ENCODE results near the gene TTLL8. TPM values are rescaled to one million over a fixed set of nuclear protein-coding genes. Genes with fewer than 3 reads are reported as not detected.

Gene TTLL8
- polyA plus RNA-seq, 1 of the 3 experiments (the other 2 are of a cell fraction), result not detected

- ChIA-PET POLR2A (no interaction called here), CTCF (interaction anchor here (2.5 kb wide), 1 partner anchor 95 kb away, joined by 25 read pairs; no protein-coding TSS in a partner anchor)
- Histone ChIP-seq H3K9me3 (no peaks in the 10 kb centered on the region), H3K9ac (no peak overlapping the region), H3F3A (replicated peaks; ENCODE audit: insufficient read depth) (no peaks in the 10 kb centered on the region), H3K27ac (ENCODE audit: low read depth in 2 of 2, low read length in 1 of 2) (no peak overlapping the region), H3K4me1 (ENCODE audit: control insufficient read depth in 1 of 2, insufficient read depth in 2 of 2, low read depth in 1 of 2, low read length in 1 of 2) (peaks cover 0 to 13% of the 10 kb centered on the region in 2 experiments; a peak in 1 of 4 replicates), H3K27me3 (ENCODE audit: insufficient read depth) (no peaks in the 10 kb centered on the region; the same call in none of the 2 replicates), H4K20me1 (ENCODE audit: insufficient read depth) (no peaks in the 10 kb centered on the region), H3K9me2 (no peaks in the 10 kb centered on the region), H3K4me3 (ENCODE audit: low read depth in 2 of 2, low read length in 1 of 2) (no peak overlapping the region), H2AFZ (ENCODE audit: low read depth) (no peak overlapping the region), H3K36me3 (replicated peaks in 1 of 2; ENCODE audit: control insufficient read depth in 1 of 2, insufficient read depth in 2 of 2, low read length in 1 of 2) (no peaks in the 10 kb centered on the region), H3K4me2 (no peak overlapping the region), H3K79me2 (ENCODE audit: insufficient read depth) (no peaks in the 10 kb centered on the region)
- TF ChIP-seq GABPA (IDR thresholded peaks at IDR 0.05; ENCODE audit: low read depth) (no peak), NRF1 (IDR thresholded peaks at IDR 0.05; ENCODE audit: low read depth, low read length) (no peak), EP300 (IDR thresholded peaks at IDR 0.05; ENCODE audit: borderline replicate concordance in 1 of 2, low read depth in 1 of 2, low read length in 1 of 2) (no peak), YY1 (IDR thresholded peaks at IDR 0.05; ENCODE audit: low read depth) (no peak)
- TF ChIP-seq, protein P1, sequence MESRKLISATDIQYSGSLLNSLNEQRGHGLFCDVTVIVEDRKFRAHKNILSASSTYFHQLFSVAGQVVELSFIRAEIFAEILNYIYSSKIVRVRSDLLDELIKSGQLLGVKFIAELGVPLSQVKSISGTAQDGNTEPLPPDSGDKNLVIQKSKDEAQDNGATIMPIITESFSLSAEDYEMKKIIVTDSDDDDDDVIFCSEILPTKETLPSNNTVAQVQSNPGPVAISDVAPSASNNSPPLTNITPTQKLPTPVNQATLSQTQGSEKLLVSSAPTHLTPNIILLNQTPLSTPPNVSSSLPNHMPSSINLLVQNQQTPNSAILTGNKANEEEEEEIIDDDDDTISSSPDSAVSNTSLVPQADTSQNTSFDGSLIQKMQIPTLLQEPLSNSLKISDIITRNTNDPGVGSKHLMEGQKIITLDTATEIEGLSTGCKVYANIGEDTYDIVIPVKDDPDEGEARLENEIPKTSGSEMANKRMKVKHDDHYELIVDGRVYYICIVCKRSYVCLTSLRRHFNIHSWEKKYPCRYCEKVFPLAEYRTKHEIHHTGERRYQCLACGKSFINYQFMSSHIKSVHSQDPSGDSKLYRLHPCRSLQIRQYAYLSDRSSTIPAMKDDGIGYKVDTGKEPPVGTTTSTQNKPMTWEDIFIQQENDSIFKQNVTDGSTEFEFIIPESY (IDR thresholded peaks at IDR 0.05; ENCODE audit: borderline replicate concordance, low read depth), result no peak
- WGBS (ENCODE audit: low lambda C conversion rate), result 79% methylated on average over 8 of the region's 13 CpGs
- DNase-seq, result no peak
Observed at GRCh38 chr22:50025993-50026392, 32.1 kb downstream of the TTLL8 start.

DNA sequence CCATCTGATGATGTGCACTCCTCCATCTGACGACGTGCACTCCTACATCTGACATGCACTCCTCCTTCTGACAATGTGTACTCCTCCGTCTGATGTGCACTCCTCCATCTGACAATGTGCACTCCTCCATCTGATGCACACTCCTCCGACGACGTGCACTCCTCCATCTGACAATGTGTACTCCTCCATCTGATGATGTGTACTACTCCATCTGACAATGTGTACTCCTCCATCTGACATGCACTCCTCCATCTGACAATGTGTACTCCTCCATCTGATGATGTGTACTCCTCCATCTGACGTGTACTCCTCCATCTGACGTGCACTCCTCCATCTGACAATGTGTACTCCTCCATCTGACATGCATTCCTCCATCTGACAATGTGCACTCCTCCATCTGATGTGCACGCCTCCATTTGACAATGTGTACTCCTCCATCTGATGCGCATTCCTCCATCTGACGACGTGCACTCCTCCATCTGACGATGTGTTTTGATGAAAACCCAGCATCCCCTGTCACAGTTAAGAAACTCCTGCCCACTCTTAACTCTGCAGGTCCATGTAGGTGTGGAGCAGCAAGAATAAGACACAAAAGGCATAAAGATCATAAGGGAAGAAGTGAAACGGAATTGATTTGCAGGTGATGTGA is 35.8 kb downstream of the TTLL8 start:
- TF ChIP-seq YY1 (IDR thresholded peaks at IDR 0.05; ENCODE audit: low read depth), result no peak
- TF ChIP-seq ELF1 (IDR thresholded peaks at IDR 0.05), result no peak
- Histone ChIP-seq H3K27ac (ENCODE audit: low read depth in 2 of 2, low read length in 1 of 2) (no peak overlapping the region), H3K9me3 (no peaks in the 10 kb centered on the region), H3F3A (replicated peaks; ENCODE audit: insufficient read depth) (no peaks in the 10 kb centered on the region), H3K9ac (no peak overlapping the region), H2AFZ (ENCODE audit: low read depth) (no peak overlapping the region), H3K4me1 (ENCODE audit: control insufficient read depth in 1 of 2, insufficient read depth in 2 of 2, low read depth in 1 of 2, low read length in 1 of 2) (peaks cover 0 to 3% of the 10 kb centered on the region in 2 experiments; a peak in 1 of 4 replicates), H3K79me2 (ENCODE audit: insufficient read depth) (no peaks in the 10 kb centered on the region), H3K4me3 (ENCODE audit: low read depth in 2 of 2, low read length in 1 of 2) (no peak overlapping the region), H3K36me3 (replicated peaks in 1 of 2; ENCODE audit: control insufficient read depth in 1 of 2, insufficient read depth in 2 of 2, low read length in 1 of 2) (no peaks in the 10 kb centered on the region), H3K27me3 (ENCODE audit: insufficient read depth) (peaks cover 21% of the 10 kb centered on the region), H3K4me2 (no peak overlapping the region), H4K20me1 (ENCODE audit: insufficient read depth) (no peaks in the 10 kb centered on the region), H3K9me2 (no peaks in the 10 kb centered on the region)
- WGBS (ENCODE audit: low lambda C conversion rate), result 61% methylated on average over 14 of the region's 14 CpGs
- POLR2A ChIA-PET, result no interaction called here
- CTCF ChIA-PET, result no interaction called here
- DNase-seq, result no peak

DNA sequence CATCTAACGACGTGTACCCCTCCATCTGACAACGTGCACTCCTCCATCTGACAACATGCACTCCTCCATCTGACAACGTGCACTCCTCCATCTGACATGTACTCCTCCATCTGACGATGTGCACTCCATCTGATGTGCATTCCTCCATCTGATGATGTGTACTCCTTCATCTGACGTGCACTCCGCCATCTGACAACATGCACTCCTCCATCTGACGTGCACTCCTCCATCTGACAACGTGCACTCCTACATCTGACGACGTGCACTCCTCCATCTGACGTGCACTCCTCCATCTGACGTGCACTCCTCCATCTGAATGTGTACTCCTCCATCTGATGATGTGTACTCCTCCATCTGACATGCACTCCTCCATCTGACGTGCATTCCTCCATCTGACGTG is 37.5 kb downstream of the TTLL8 start:
- 47% methylated on average over 15 of the region's 15 CpGs for WGBS (ENCODE audit: low lambda C conversion rate)
- no peaks in the 10 kb centered on the region for H3K4me1 ChIP-seq (ENCODE audit: control insufficient read depth in 1 of 2, insufficient read depth in 2 of 2, low read depth in 1 of 2, low read length in 1 of 2)
- H4K20me1 ChIP-seq (ENCODE audit: insufficient read depth), result no peaks in the 10 kb centered on the region
- H3K4me3 ChIP-seq (ENCODE audit: low read depth in 2 of 2, low read length in 1 of 2), result no peak overlapping the region
- H3K36me3 ChIP-seq (replicated peaks in 1 of 2; ENCODE audit: control insufficient read depth in 1 of 2, insufficient read depth in 2 of 2, low read length in 1 of 2), result no peaks in the 10 kb centered on the region
- H3F3A ChIP-seq (replicated peaks; ENCODE audit: insufficient read depth), result no peaks in the 10 kb centered on the region
- H2AFZ ChIP-seq (ENCODE audit: low read depth), result no peak overlapping the region
- H3K9me3 ChIP-seq, result no peaks in the 10 kb centered on the region
- no peaks in the 10 kb centered on the region for H3K9me2 ChIP-seq
- H3K9ac ChIP-seq, result no peak overlapping the region
- CTCF ChIA-PET, result no interaction called here
- H3K27ac ChIP-seq (ENCODE audit: low read depth in 2 of 2, low read length in 1 of 2), result no peak overlapping the region
- H3K79me2 ChIP-seq (ENCODE audit: insufficient read depth), result no peaks in the 10 kb centered on the region
- H3K27me3 ChIP-seq (ENCODE audit: insufficient read depth), result peaks cover 33% of the 10 kb centered on the region
- no peak overlapping the region for H3K4me2 ChIP-seq
- POLR2A ChIA-PET, result no interaction called here
- DNase-seq, result no peak
- TF ChIP-seq RFX5 (IDR thresholded peaks at IDR 0.05; ENCODE audit: low read length), result no peak
- no peak for TF ChIP-seq FOXJ3 (CRISPR knock-in tag; IDR thresholded peaks at IDR 0.05)
- no peak for TF ChIP-seq REST (IDR thresholded peaks at IDR 0.05; ENCODE audit: low read depth, low read length)
- TF ChIP-seq EZH2phosphoT487 (IDR thresholded peaks at IDR 0.05; ENCODE audit: borderline replicate concordance, low read depth), result no peak
- TF ChIP-seq, protein P1 (IDR thresholded peaks at IDR 0.05; ENCODE audit: borderline replicate concordance, low read depth), result no peak
- no peak for TF ChIP-seq ELF1 (IDR thresholded peaks at IDR 0.05)
